ENCODE results near the gene TBC1D22A.

TBC1D22A gene

DNA sequence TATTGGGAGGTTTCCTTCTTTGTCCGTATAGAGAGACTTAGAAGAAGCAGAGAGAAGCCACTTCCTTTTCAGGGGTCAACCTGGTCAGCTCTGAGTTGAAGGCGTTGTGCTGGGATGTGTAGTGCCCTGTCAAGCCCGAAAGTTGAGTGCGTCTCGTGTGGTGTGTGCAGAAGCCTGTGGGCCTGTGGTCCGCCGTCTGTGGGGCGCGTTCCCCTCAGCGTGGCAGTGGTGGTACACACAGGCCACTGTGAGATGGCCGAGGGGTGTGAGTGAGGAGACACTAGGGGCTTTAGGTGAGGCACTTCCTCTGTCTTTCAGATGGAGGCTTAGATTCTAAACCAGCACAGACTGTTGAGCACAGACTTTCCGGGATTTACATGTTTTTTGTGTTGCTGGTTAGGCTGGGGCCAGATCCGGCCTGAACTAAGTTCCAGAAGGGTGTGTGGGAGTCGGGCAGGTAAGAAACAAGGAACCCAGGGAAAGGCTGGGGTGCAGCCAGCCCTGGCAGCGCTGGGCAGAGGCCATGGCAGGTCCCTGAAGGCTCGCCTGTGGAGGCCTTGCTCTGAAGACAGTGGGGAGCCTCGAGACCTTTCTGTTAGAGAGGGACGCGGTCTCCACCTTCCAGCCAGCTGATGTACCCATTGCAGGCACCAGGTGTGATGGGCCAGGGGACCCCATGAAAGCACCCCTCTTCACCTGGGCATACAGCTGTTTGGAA lies 194.2 kb downstream of the TBC1D22A start:
- DNase-seq (ENCODE audit: low read depth in 2 of 2), result no peak

GRCh38 chr22:46957521-46957920 lies 195.1 kb downstream of the TBC1D22A start:
- DNase-seq (ENCODE audit: low read depth in 2 of 2), result no peak

DNA sequence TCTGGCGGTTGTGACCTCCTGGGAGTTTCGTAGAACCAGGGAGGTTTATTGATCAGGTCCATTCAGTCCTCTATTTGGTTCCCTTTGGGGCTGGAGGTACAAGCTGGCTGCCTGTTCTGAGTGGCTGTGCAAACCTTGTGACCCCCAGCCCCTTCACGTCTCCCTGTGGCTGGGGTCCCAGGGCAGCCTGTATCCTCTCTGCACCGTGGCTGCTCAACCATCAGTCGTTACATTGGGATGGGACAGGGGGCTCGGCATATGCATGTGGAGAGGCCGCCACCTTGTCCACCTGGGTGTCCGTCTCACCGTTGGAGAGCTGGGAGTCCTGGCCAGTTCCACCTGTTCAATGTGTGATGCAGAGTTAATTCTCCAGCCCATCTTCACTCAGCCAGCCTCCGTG lies 195.7 kb downstream of the TBC1D22A start:
- DNase-seq (ENCODE audit: low read depth in 2 of 2), result no peak

GRCh38 chr22:46958658-46959057 lies 196.2 kb downstream of the TBC1D22A start:
- DNase-seq (ENCODE audit: low read depth in 2 of 2), result no peak

DNA sequence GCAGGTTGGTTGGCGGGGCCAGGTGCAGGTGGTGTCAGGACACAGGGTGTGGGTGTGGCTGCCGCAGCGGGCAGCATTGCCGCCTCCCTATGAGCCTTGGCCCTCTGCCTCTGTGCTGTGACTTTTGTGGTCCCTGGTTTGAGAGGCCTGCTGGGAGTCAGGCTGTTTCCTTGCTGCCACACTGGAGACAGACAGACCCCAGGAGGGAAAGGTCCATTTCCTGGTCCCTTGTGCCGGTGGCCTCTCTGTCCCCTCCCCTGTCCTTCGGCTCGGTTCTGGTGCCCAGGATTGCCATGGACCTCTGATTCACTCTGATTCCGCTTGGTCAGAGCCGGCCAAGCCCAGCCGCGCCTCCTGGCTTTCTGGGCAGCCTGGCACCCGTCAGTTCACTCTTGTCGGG lies 196.9 kb downstream of the TBC1D22A start:
- DNase-seq (ENCODE audit: low read depth in 2 of 2), result no peak

DNA sequence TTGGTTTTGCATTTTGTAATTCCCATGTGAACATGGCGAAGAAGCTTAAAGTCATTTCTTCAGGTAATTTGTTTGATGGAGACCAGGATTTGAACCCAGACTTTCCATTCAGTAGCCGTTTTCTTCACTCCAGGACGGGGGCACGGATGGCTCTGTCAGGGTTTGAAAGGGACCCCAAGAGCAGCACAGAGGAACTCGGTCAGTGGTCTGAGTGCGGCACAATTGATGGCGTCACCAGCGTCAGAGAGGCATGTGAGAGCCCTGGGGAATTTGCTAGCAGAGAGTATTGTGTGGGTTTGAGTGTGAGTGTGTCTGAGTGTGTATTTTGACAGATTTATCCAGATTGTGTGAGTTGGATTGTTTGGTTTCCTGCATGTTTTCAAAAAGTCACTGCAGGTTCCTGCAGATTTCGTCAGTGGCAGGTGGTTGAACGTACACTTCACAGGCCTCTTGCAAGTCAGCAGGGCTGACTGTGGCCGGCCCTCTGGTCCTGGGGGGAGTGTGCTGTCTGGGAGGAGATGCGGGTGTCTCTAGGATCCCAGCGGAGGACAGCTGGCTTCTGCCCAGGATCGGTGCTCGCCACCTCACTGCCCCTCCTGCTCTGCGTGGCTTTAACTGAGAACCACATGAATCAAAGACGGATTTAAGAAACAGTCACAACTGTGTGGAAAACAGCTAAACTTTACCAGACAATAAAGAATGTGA lies 199.3 kb downstream of the TBC1D22A start:
- no peak for DNase-seq (ENCODE audit: low read depth in 2 of 2)

GRCh38 chr22:46962406-46962805 lies 200.0 kb downstream of the TBC1D22A start:
- no peak for DNase-seq (ENCODE audit: low read depth in 2 of 2)

DNA sequence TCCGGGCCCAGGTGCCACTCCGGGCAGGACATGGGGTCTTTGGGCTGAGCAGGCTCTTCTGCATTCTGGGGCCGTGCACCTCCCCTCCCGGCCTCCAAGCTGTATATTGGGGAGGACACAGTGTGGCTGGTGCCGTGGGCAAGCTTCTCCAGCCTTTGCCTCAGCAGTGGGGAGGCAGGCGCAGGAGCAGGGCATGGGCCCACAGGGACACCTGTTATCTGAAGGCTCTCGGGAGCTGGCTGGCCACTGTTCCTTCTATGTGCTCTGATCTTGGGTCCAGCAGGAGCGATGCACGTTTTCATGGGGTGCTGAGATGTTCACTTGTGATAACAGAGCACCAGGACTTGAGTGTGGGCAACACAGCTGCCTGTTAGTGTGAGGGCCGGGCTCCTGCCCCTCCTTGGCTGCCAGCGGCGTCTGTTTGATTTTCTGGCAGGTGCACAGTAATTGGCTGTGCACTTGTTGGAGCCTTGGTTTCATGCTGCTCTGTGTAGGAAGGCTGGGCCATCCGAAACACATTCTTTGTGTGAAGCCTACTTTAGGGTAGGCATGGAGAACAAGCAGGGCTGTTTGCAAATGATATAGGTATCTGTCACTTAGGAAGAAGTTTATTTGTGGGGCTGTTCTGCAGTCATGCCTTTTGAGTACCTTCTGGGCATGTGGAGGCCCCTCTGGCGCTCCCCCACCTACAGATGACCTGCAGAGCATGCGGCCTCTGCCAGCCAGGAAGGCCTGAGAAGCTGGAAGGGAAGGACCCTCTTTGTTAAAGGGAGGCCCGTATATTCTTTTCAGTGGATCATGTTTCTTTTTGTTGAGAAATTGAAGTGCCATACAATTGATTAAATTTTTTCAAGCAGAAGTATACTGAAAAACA lies 201.5 kb downstream of the TBC1D22A start:
- no peak for DNase-seq (ENCODE audit: low read depth in 2 of 2)

GRCh38 chr22:46964773-46965550 lies 202.5 kb downstream of the TBC1D22A start:
- no peak for DNase-seq (ENCODE audit: low read depth in 2 of 2)

DNA sequence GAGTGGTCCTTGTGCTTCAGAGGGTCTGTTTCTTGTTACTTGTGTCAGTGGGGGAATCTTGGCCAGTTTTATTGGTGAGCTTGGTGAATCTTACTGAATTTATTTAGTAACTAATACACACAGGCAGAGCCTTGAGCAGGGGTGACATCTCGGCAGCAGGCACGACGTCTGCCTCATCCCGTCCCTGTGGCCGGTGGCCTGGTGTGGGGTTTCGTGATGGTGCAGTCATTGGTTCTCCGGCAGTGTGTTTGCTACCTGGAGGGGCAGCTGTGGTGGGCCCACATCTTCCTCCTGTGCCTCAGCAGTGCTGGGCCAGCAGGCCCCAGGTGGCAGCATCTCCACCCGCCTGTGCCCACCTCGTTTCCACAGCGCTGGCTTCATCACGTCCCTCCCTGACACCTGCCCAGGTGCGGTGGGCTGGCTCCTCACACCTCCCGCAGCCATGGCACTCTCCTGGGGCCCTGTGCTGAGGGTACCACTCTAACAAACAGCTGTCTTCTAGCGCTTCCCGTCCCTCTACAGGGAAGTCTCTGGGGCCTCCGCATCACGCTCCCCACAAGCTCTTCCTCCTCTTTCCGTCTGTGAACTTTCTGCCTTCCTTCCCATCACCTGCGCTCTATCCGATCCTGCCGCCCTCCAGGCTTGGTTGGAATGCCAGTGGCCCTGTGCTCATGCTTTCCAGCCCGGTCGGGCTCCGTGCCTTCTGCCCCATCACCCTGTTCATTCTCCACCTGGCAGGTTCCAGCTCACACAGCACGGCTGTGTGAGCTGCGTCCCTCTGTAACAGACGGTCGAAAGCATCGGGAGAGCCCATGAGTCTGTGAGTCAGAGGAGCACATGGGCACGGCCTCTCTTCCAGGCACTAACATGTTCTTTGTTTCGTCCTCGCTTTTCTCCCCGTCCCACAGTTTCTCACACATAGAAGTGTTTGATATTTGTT lies 203.4 kb downstream of the TBC1D22A start:
- DNase-seq (ENCODE audit: low read depth in 2 of 2), result no peak

DNA sequence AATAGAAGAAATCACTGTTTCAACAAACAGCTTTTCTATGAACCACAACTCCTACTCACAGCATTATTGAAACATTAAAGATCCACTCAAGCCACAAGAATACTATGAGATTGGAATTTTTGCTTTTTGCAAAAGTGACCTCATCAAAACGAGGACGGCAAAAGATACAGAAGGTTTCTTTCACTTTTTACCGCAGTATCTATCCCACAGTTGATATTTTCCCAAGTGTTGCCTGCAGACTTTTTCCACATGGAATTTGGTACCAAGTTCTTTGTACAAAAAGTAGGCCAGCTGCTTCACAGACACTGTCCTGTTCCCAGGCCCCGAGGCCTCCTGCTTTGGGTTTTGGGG lies 204.0 kb downstream of the TBC1D22A start:
- no peak for DNase-seq (ENCODE audit: low read depth in 2 of 2)

- no peak for DNase-seq (ENCODE audit: low read depth in 2 of 2)
These were observed 204.4 kb downstream of the TBC1D22A start for GRCh38 chr22:46966846-46967245.

DNA sequence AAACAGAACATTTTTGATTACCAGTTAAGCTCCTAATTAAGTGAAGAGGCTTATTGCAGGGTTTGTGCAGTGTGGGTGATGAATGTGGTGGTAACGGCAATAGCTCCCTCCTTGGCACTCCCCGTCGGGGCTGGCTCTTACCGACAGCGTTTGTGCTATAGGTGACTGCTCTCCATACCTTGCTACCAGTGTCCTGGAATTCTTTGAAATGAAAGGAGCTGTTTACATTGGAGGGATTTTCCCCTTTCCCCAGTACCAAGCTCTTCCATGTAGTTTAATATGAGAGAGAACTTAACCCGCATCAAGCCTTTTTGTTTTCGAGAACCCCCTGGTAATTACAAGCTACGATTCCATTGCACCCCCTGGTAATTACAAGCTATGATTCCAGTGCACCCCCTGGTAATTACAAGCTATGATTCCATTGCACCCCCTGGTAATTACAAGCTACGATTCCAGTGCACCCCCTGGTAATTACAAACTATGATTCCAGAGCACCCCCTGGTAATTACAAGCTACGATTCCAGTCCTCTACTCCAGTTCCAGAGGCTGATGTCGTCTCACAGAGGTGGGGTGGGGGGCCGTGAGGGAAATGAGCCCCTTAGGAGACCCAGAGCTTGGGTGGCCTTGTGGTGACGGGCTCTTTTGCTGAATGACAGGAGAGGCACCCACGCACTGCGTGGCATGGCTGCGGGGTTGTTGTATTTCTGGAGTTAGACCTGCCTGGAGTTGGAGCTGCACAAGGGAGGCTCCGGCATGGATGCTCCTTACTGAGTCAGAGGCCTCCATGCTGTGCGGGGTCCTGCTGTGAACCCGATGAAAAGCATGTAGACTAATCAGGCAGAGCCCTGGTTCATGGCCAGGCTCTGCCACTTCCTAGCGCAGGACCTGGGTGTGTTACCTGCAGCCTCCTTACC lies 205.3 kb downstream of the TBC1D22A start:
- no peak for DNase-seq (ENCODE audit: low read depth in 2 of 2)

DNA sequence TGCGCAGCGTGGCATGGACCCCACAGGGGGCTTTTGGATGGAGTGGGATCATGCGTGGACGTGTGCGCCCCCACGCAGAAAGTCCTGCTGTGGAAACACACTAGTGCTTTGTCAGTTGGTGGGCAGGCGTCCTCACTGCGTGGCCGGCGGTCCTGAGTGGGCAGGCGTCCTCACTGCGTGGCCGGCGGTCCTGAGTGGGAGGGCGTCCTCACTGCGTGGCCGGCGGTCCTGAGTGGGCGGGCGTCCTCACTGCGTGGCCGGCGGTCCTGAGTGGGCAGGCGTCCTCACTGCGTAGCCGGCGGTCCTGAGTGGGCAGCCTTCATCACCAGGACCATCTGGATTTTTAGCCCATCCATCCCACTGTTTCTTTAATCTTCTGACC lies 205.9 kb downstream of the TBC1D22A start:
- no peak for DNase-seq (ENCODE audit: low read depth in 2 of 2)

GRCh38 chr22:46968848-46969247 lies 206.4 kb downstream of the TBC1D22A start:
- no peak for DNase-seq (ENCODE audit: low read depth in 2 of 2)

DNA sequence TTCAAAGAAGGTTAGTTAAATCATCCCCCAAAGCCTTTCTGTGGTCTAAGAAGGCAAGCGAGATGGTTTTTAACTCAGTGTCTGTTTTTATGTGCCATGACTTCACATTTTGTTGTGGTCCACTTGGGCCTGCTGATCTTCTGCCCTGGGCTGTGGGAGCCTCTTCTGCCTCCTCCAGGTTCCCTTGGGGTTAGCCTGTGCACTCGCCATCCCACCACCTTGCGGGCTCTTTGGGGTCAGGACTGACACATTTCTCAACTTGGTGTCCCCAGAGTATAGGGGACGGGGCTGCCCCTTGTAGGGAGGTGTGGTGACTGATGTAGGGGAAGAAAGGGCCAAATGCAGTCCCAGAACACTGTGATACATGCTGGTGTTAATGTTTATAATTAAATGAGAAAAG lies 207.0 kb downstream of the TBC1D22A start:
- DNase-seq (ENCODE audit: low read depth in 2 of 2), result peak; percentile 8 to 19

- no peak for DNase-seq (ENCODE audit: low read depth in 2 of 2)
These were observed 207.5 kb downstream of the TBC1D22A start for GRCh38 chr22:46969961-46970360.

- DNase-seq (ENCODE audit: low read depth in 2 of 2), result no peak
These were observed 208.1 kb downstream of the TBC1D22A start for GRCh38 chr22:46970411-46971098.

All from activated CD4-positive, alpha-beta T cell treated with anti-CD3 and anti-CD28 coated beads for 24 hours (primary cell).